CD8-positive, alpha-beta memory T cell (primary cell): ENCODE data around the gene HOXD3. TPM values are rescaled to one million over a fixed set of nuclear protein-coding genes. Genes with fewer than 3 reads are reported as not detected.

Source experiments
- CTCF ChIA-PET: fragments of 350-600 bp; sonication (Branson Sonifier 250); formaldehyde crosslinking; loops from one replicate; lab custom pipeline; 2021; ENCODE audit warnings: antibody characterized with exemption; lab: Charles Lee
- POLR2A ChIA-PET: fragments of 350-600 bp; sonication (Branson Sonifier 250); formaldehyde crosslinking; loops from one replicate; lab custom pipeline; 2021; ENCODE audit warnings: antibody characterized with exemption; lab: Charles Lee
- DNase-seq, 5 donors: peaks; one replicate each; pipeline versions ENCODE4 v3.0.0 to v3.0.0-alpha.2; 2020 to 2022; ENCODE audit warnings: mixed read lengths in 1 of 5
- H3K27ac ChIP-seq: one replicate; pipeline ENCODE4 v1.7.0; 2013; ENCODE audit warnings: low read depth, mild to moderate bottlenecking, low read length, moderate library complexity
- H3K27me3 ChIP-seq: 2 replicates; pipeline ENCODE4 v1.7.0; 2013; ENCODE audit warnings: low read length, mild to moderate bottlenecking; ENCODE audit not compliant: insufficient read depth, poor library complexity, severe bottlenecking
- H3K36me3 ChIP-seq: 2 replicates; pipeline ENCODE4 v1.7.0; 2013; ENCODE audit warnings: mild to moderate bottlenecking, low read length, moderate library complexity; ENCODE audit not compliant: insufficient read depth
- H3K4me1 ChIP-seq: 2 replicates; pipeline ENCODE4 v1.7.0; 2013; ENCODE audit warnings: mild to moderate bottlenecking, low read length, moderate library complexity; ENCODE audit not compliant: insufficient read depth
- H3K4me3 ChIP-seq: 2 replicates; pipeline ENCODE4 v1.7.0; 2013; ENCODE audit warnings: mild to moderate bottlenecking, low read length
- H3K9me3 ChIP-seq: 2 replicates; pipeline ENCODE4 v1.7.0; 2013; ENCODE audit warnings: mild to moderate bottlenecking, low read length
- H3K27ac Mint-ChIP-seq, 8 donors: one replicate each; pipeline ENCODE4 v1.8.0; 2020 to 2021; ENCODE audit warnings: mixed read lengths in 8 of 8, mild to moderate bottlenecking in 6 of 8, inconsistent platforms in 3 of 8, moderate library complexity in 3 of 8
- H3K27me3 Mint-ChIP-seq, 2 donors: one replicate each; pipeline ENCODE4 v1.8.0; 2020 to 2021; ENCODE audit warnings: mixed read lengths in 2 of 2, mild to moderate bottlenecking in 1 of 2, moderate library complexity in 1 of 2
- H3K36me3 Mint-ChIP-seq, 3 donors: one replicate each; pipeline ENCODE4 v1.8.0; 2020 to 2021; ENCODE audit warnings: mixed read lengths in 3 of 3, inconsistent platforms in 1 of 3, mild to moderate bottlenecking in 1 of 3
- H3K4me1 Mint-ChIP-seq, 3 donors: one replicate each; pipeline ENCODE4 v1.8.0; 2020 to 2021; ENCODE audit warnings: mixed read lengths in 3 of 3, inconsistent platforms in 1 of 3, mild to moderate bottlenecking in 1 of 3
- H3K4me3 Mint-ChIP-seq, 7 donors: one replicate each; pipeline ENCODE4 v1.8.0; 2020 to 2021; ENCODE audit warnings: mixed read lengths in 7 of 7, mild to moderate bottlenecking in 6 of 7, moderate library complexity in 4 of 7, inconsistent platforms in 2 of 7
- H3K9me3 Mint-ChIP-seq, 5 donors: one replicate each; pipeline ENCODE4 v1.8.0; 2020 to 2022; ENCODE audit warnings: mixed read lengths in 5 of 5, mild to moderate bottlenecking in 3 of 5, moderate library complexity in 2 of 5, inconsistent platforms in 1 of 5
- polyA plus RNA-seq: library from polyadenylated mRNA; unstranded; fragments of 300-500 nt; fragmentation: Illumina TruSeq; gene quantifications from one replicate; pipeline ENCODE4 v1.2.3, GENCODE V29; 2021
- total RNA-seq, 2 experiments: library from RNA; stranded (reverse); gene quantifications; one replicate each; pipeline ENCODE4 v1.2.3, GENCODE V29; 2021

Gene HOXD3
- total and polyA plus RNA-seq, 3 experiments from 2014 or later, result not detected

GRCh38 chr2:176178757-176179295, 21.7 kb downstream of the HOXD3 start:
- Histone ChIP-seq H3K27me3 (peaks cover 40% of the 10 kb centered on the region), H3K36me3 (no peaks in the 10 kb centered on the region), H3K4me3 (no peak overlapping the region), H3K9me3 (no peaks in the 10 kb centered on the region), H3K4me1 (no peaks in the 10 kb centered on the region), H3K27ac (no peak overlapping the region)
- DNase-seq, result no peak
- Mint-ChIP-seq H3K27ac (no peak overlapping the region), H3K4me3 (peak overlapping the region in 1 of 7 donors; percentile 23), H3K4me1 (peaks cover 6 to 15% (median 10%) of the 10 kb centered on the region in 3 donors), H3K9me3 (peaks cover 0 to 2% (median 0%) of the 10 kb centered on the region in 5 donors), H3K27me3 (peaks cover 56 to 91% of the 10 kb centered on the region in 2 donors), H3K36me3 (no peaks in the 10 kb centered on the region)
- ChIA-PET CTCF (interaction anchor here (0.7 kb wide), 1 partner anchor 9 kb away, joined by 3 read pairs; no protein-coding TSS in a partner anchor), POLR2A (no interaction called here)

- H3K4me3 Mint-ChIP-seq, result no peak overlapping the region
- CTCF ChIA-PET, result no interaction called here
- H3K4me1 Mint-ChIP-seq, result peaks cover 6 to 9% (median 7%) of the 10 kb centered on the region in 3 donors
Observed at GRCh38 chr2:176181551-176181950, 24.4 kb downstream of the HOXD3 start.

GRCh38 chr2:176182671-176183070, 25.6 kb downstream of the HOXD3 start:
- Histone ChIP-seq H3K9me3 (no peaks in the 10 kb centered on the region), H3K4me1 (peaks cover 2% of the 10 kb centered on the region), H3K27me3 (peaks cover 19% of the 10 kb centered on the region), H3K4me3 (no peak overlapping the region), H3K36me3 (no peaks in the 10 kb centered on the region), H3K27ac (no peak overlapping the region)
- CTCF ChIA-PET, result no interaction called here
- POLR2A ChIA-PET, result no interaction called here
- peaks cover 0 to 4% (median 0%) of the 10 kb centered on the region in 5 donors for H3K9me3 Mint-ChIP-seq
- no peak overlapping the region for H3K27ac Mint-ChIP-seq
- no peak overlapping the region for H3K4me3 Mint-ChIP-seq
- peaks cover 8 to 9% (median 9%) of the 10 kb centered on the region in 3 donors for H3K4me1 Mint-ChIP-seq
- no peak for DNase-seq
- H3K36me3 Mint-ChIP-seq, result peaks cover 0 to 3% (median 0%) of the 10 kb centered on the region in 3 donors
- H3K27me3 Mint-ChIP-seq, result peaks cover 39 to 84% of the 10 kb centered on the region in 2 donors

More at GRCh38 chr2:176181551-176181950, 24.4 kb downstream of the HOXD3 start:
- no peak overlapping the region for H3K27ac ChIP-seq
- H3K9me3 ChIP-seq, result no peaks in the 10 kb centered on the region
- Mint-ChIP-seq H3K36me3 (peaks cover 0 to 3% (median 0%) of the 10 kb centered on the region in 3 donors), H3K9me3 (peaks cover 0 to 4% (median 0%) of the 10 kb centered on the region in 5 donors), H3K27me3 (peaks cover 38 to 85% of the 10 kb centered on the region in 2 donors), H3K27ac (no peak overlapping the region)
- peaks cover 22% of the 10 kb centered on the region for H3K27me3 ChIP-seq
- H3K4me1 ChIP-seq, result no peaks in the 10 kb centered on the region
- no peak overlapping the region for H3K4me3 ChIP-seq
- H3K36me3 ChIP-seq, result no peaks in the 10 kb centered on the region
- DNase-seq, result no peak
- POLR2A ChIA-PET, result no interaction called here

GRCh38 chr2:176184749-176185148, 27.6 kb downstream of the HOXD3 start:
- H3K4me1 Mint-ChIP-seq, result peaks cover 13 to 18% (median 15%) of the 10 kb centered on the region in 3 donors
- peaks cover 10% of the 10 kb centered on the region for H3K4me1 ChIP-seq
- no peaks in the 10 kb centered on the region for H3K9me3 ChIP-seq
- H3K27me3 ChIP-seq, result peaks cover 18% of the 10 kb centered on the region
- H3K36me3 ChIP-seq, result no peaks in the 10 kb centered on the region
- ChIA-PET POLR2A (no interaction called here), CTCF (no interaction called here)
- H3K27ac ChIP-seq, result no peak overlapping the region
- no peak overlapping the region for H3K4me3 Mint-ChIP-seq
- peaks cover 42 to 79% of the 10 kb centered on the region in 2 donors for H3K27me3 Mint-ChIP-seq
- DNase-seq, result no peak
- H3K36me3 Mint-ChIP-seq, result peaks cover 0 to 3% (median 2%) of the 10 kb centered on the region in 3 donors
- H3K4me3 ChIP-seq, result no peak overlapping the region
- H3K27ac Mint-ChIP-seq, result no peak overlapping the region
- peaks cover 0 to 10% (median 0%) of the 10 kb centered on the region in 5 donors for H3K9me3 Mint-ChIP-seq

- Mint-ChIP-seq H3K27me3 (peaks cover 47 to 78% of the 10 kb centered on the region in 2 donors), H3K27ac (no peak overlapping the region), H3K36me3 (peaks cover 0 to 3% (median 2%) of the 10 kb centered on the region in 3 donors), H3K9me3 (peaks cover 0 to 11% (median 0%) of the 10 kb centered on the region in 5 donors), H3K4me3 (peak overlapping the region in 2 of 7 donors; percentile 19 to 78), H3K4me1 (peaks cover 16 to 21% (median 21%) of the 10 kb centered on the region in 3 donors)
- Histone ChIP-seq H3K4me3 (no peak overlapping the region), H3K27me3 (peaks cover 15% of the 10 kb centered on the region), H3K36me3 (no peaks in the 10 kb centered on the region), H3K9me3 (no peaks in the 10 kb centered on the region), H3K27ac (no peak overlapping the region), H3K4me1 (peaks cover 11% of the 10 kb centered on the region)
- POLR2A ChIA-PET, result no interaction called here
- CTCF ChIA-PET, result no interaction called here
- no peak for DNase-seq
Observed at GRCh38 chr2:176186024-176186423, 28.9 kb downstream of the HOXD3 start.

GRCh38 chr2:176187200-176187898, 30.2 kb downstream of the HOXD3 start:
- H3K27me3 ChIP-seq, result peaks cover 19% of the 10 kb centered on the region

GRCh38 chr2:176187899-176188773, 31.0 kb downstream of the HOXD3 start, which contains the start of gene HOXD1:
Gene HOXD1 (plus strand): TSS chr2:176188668. CDS start chr2:176188802, 134 bp downstream.
- Mint-ChIP-seq H3K4me3 (peak within 1 kb of the TSS; percentile 67 to 92 (median 88)), H3K4me1 (peaks cover 16 to 21% (median 21%) of the 10 kb centered on the region in 3 donors), H3K27ac (peak within 1 kb of the TSS in 3 of 8 donors; percentile 29 to 65 (median 55)), H3K9me3 (peaks cover 0 to 11% (median 0%) of the 10 kb centered on the region in 5 donors), H3K27me3 (peaks cover 56 to 79% of the 10 kb centered on the region in 2 donors), H3K36me3 (peaks cover 0 to 3% (median 2%) of the 10 kb centered on the region in 3 donors)
- Histone ChIP-seq H3K27ac (no peak within 1 kb of the TSS), H3K36me3 (no peaks in the 10 kb centered on the region), H3K9me3 (no peaks in the 10 kb centered on the region), H3K27me3 (peaks cover 27% of the 10 kb centered on the region), H3K4me3 (peak within 1 kb of the TSS; percentile 57), H3K4me1 (peaks cover 11% of the 10 kb centered on the region)
- CTCF ChIA-PET, result interaction anchor here (1.3 kb wide), 1 partner anchor 9 kb away, joined by 3 read pairs; no protein-coding TSS in a partner anchor
- POLR2A ChIA-PET, result no interaction called here
- no peak for DNase-seq

More at GRCh38 chr2:176187200-176187898, 30.2 kb downstream of the HOXD3 start:
- H3K36me3 ChIP-seq, result no peaks in the 10 kb centered on the region
- H3K9me3 ChIP-seq, result no peaks in the 10 kb centered on the region
- peaks cover 16 to 21% (median 21%) of the 10 kb centered on the region in 3 donors for H3K4me1 Mint-ChIP-seq
- H3K27ac ChIP-seq, result no peak overlapping the region
- H3K36me3 Mint-ChIP-seq, result peaks cover 0 to 3% (median 2%) of the 10 kb centered on the region in 3 donors
- H3K4me3 ChIP-seq, result peak overlapping the region; percentile 57
- POLR2A ChIA-PET, result no interaction called here
- CTCF ChIA-PET, result interaction anchor here (1.3 kb wide), 1 partner anchor 8 kb away, joined by 3 read pairs; no protein-coding TSS in a partner anchor
- peaks cover 11% of the 10 kb centered on the region for H3K4me1 ChIP-seq
- peaks cover 53 to 79% of the 10 kb centered on the region in 2 donors for H3K27me3 Mint-ChIP-seq
- H3K9me3 Mint-ChIP-seq, result peaks cover 0 to 11% (median 0%) of the 10 kb centered on the region in 5 donors
- no peak overlapping the region for H3K27ac Mint-ChIP-seq
- no peak for DNase-seq
- peak overlapping the region; percentile 67 to 92 (median 88) for H3K4me3 Mint-ChIP-seq
